ENCODE results near the gene CHCHD4.

Gene CHCHD4

GRCh38 chr3:14157951-14158350 lies 33.3 kb upstream of the CHCHD4 start:
- peaks cover 33% of the 10 kb centered on the region for H3K36me3 ChIP-seq (ENCODE audit: low read length)
- 0 out of 2 replicates have a peak, but pooled peaks cover 8% of the 10 kb centered on the region for H3K9me3 ChIP-seq (ENCODE audit: insufficient read depth, low read length)
- H3F3A ChIP-seq (ENCODE audit: insufficient read depth): no peaks in the 10 kb centered on the region
- H4K20me1 ChIP-seq (ENCODE audit: low read depth, low read length): no peaks in the 10 kb centered on the region
- H3K79me2 ChIP-seq (ENCODE audit: insufficient read depth, low read length): no peaks in the 10 kb centered on the region
- H3K4me3 ChIP-seq (ENCODE audit: insufficient read depth, low read length, poor library complexity, severe bottlenecking): no peak overlapping the region
- H3K4me2 ChIP-seq (ENCODE audit: low read depth, low read length, poor library complexity, severe bottlenecking): no peak overlapping the region
- no peak overlapping the region for H2AFZ ChIP-seq (ENCODE audit: low read depth, low read length, severe bottlenecking)
- no peak for TF ChIP-seq CTCF (IDR thresholded peaks at IDR 0.05; ENCODE audit: insufficient read depth, low read length, poor library complexity, severe bottlenecking)
- TF ChIP-seq EZH2phosphoT487 (conservative IDR thresholded peaks at IDR 0.05; ENCODE audit: low read length): no peak
- no peaks in the 10 kb centered on the region for H3K9me2 ChIP-seq (replicated peaks; ENCODE audit: insufficient read depth, low read length)
- H3K27ac ChIP-seq (ENCODE audit: low read depth, low read length): no peak overlapping the region
- H3K27me3 ChIP-seq (ENCODE audit: low read length): no peaks in the 10 kb centered on the region
- H3K9ac ChIP-seq (ENCODE audit: low read length): no peak overlapping the region

DNA sequence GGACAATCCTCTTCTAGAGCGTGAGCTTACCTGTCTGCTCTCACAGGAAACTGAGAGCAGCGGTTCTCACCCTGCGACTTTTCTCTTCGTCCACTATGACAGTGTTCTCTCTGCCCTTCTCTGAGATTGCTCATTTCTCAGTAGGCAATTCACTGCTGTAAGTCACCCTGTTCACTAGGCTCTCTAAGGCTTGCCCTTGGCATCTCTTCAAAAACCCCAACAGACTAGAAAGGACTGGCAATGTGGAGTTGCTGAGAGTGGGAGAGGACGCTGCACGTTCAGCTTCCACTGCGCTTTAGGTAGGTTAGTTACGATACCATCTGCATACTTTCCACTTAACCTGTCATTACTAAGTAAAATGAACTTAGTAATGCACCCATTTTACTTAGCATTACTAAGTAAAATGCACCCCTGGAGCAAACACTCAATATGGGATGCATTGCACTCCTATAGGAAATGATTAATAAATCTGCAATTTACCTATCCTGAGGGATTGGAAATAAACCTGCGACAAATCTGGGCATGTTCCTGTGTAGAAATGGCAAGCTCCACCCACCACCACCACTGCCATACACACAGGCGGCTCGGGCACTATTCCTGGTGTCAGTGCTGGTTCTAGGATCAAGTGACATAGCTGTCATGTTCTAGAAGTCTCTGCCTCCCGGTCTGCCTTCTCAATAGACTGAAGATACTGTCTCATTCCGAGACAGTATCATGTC lies 32.3 kb upstream of the CHCHD4 start:
- Histone ChIP-seq H3K4me3 (ENCODE audit: insufficient read depth, low read length, poor library complexity, severe bottlenecking) (no peak overlapping the region), H3K9me3 (ENCODE audit: insufficient read depth, low read length) (0 out of 2 replicates have a peak, but pooled peaks cover 5% of the 10 kb centered on the region), H3K9me2 (replicated peaks; ENCODE audit: insufficient read depth, low read length) (no peaks in the 10 kb centered on the region), H4K20me1 (ENCODE audit: low read depth, low read length) (no peaks in the 10 kb centered on the region), H3K27me3 (ENCODE audit: low read length) (no peaks in the 10 kb centered on the region), H3F3A (ENCODE audit: insufficient read depth) (no peaks in the 10 kb centered on the region), H3K36me3 (ENCODE audit: low read length) (peaks cover 23% of the 10 kb centered on the region), H2AFZ (ENCODE audit: low read depth, low read length, severe bottlenecking) (no peak overlapping the region), H3K4me2 (ENCODE audit: low read depth, low read length, poor library complexity, severe bottlenecking) (no peak overlapping the region), H3K79me2 (ENCODE audit: insufficient read depth, low read length) (no peaks in the 10 kb centered on the region), H3K27ac (ENCODE audit: low read depth, low read length) (no peak overlapping the region), H3K9ac (ENCODE audit: low read length) (no peak overlapping the region)
- TF ChIP-seq EZH2phosphoT487 (conservative IDR thresholded peaks at IDR 0.05; ENCODE audit: low read length): no peak
- TF ChIP-seq CTCF (IDR thresholded peaks at IDR 0.05; ENCODE audit: insufficient read depth, low read length, poor library complexity, severe bottlenecking): no peak

DNA sequence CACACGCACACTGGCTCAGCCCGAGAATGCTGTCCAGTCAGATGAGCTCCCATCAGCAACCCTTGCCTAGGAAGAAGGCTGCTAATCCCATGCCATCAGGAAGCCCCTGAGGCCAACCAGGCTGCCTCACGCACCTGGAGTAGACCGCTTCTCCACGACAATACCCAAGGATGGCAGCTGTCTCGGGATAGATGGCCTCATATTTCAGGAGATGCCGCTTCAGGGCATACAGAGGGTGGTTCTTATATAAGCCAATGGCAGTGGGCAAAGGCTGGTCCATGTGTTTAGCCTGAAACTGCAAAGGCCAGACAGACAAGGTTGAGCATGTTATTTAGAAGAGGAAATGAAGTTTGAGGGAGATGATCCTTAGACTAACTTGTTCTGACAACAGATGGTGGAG lies 31.5 kb upstream of the CHCHD4 start:
- H3K9ac ChIP-seq (ENCODE audit: low read length): no peak overlapping the region
- no peak overlapping the region for H3K4me2 ChIP-seq (ENCODE audit: low read depth, low read length, poor library complexity, severe bottlenecking)
- no peak overlapping the region for H3K4me3 ChIP-seq (ENCODE audit: insufficient read depth, low read length, poor library complexity, severe bottlenecking)
- H3K9me2 ChIP-seq (replicated peaks; ENCODE audit: insufficient read depth, low read length): no peaks in the 10 kb centered on the region
- no peak overlapping the region for H3K27ac ChIP-seq (ENCODE audit: low read depth, low read length)
- no peaks in the 10 kb centered on the region for H3K79me2 ChIP-seq (ENCODE audit: insufficient read depth, low read length)
- peaks cover 15% of the 10 kb centered on the region for H3K36me3 ChIP-seq (ENCODE audit: low read length)
- no peaks in the 10 kb centered on the region for H4K20me1 ChIP-seq (ENCODE audit: low read depth, low read length)
- no peaks in the 10 kb centered on the region for H3K27me3 ChIP-seq (ENCODE audit: low read length)
- TF ChIP-seq EZH2phosphoT487 (conservative IDR thresholded peaks at IDR 0.05; ENCODE audit: low read length) (no peak), CTCF (IDR thresholded peaks at IDR 0.05; ENCODE audit: insufficient read depth, low read length, poor library complexity, severe bottlenecking) (no peak)
- H3F3A ChIP-seq (ENCODE audit: insufficient read depth): no peaks in the 10 kb centered on the region
- no peak overlapping the region for H2AFZ ChIP-seq (ENCODE audit: low read depth, low read length, severe bottlenecking)
- H3K9me3 ChIP-seq (ENCODE audit: insufficient read depth, low read length): no peaks in the 10 kb centered on the region
